HUES48 (cell line): ENCODE results near the gene ZNF641.
A peak's percentile ranks its signal among the peaks of the same experiment; 100 is the strongest.

ENCODE experiments used
- H3K27ac ChIP-seq: one replicate; pipeline ENCODE4 v1.7.0; 2013; ENCODE audit warnings: low read depth, low read length, inconsistent platforms
- H3K27me3 ChIP-seq: 2 replicates; pipeline ENCODE4 v1.6.1; 2013; ENCODE audit warnings: mild to moderate bottlenecking, low read length; ENCODE audit not compliant: control insufficient read depth, insufficient read depth
- H3K36me3 ChIP-seq: 2 replicates; pipeline ENCODE4 v1.6.1; 2013; ENCODE audit warnings: low read length; ENCODE audit not compliant: control insufficient read depth, insufficient read depth
- H3K4me1 ChIP-seq: 2 replicates; pipeline ENCODE4 v1.6.1; 2013; ENCODE audit warnings: mild to moderate bottlenecking, low read length; ENCODE audit not compliant: control insufficient read depth, insufficient read depth
- H3K4me3 ChIP-seq: 2 replicates; pipeline ENCODE4 v1.5.1; 2013; ENCODE audit warnings: mild to moderate bottlenecking, low read depth, low read length
- H3K9ac ChIP-seq: 2 replicates; pipeline ENCODE4 v1.6.1; 2013; ENCODE audit warnings: mild to moderate bottlenecking, low read depth, low read length, moderate library complexity
- H3K9me3 ChIP-seq: 2 replicates; pipeline ENCODE4 v1.6.1; 2013; ENCODE audit warnings: low read length; ENCODE audit not compliant: control insufficient read depth, insufficient read depth

ZNF641 gene

DNA sequence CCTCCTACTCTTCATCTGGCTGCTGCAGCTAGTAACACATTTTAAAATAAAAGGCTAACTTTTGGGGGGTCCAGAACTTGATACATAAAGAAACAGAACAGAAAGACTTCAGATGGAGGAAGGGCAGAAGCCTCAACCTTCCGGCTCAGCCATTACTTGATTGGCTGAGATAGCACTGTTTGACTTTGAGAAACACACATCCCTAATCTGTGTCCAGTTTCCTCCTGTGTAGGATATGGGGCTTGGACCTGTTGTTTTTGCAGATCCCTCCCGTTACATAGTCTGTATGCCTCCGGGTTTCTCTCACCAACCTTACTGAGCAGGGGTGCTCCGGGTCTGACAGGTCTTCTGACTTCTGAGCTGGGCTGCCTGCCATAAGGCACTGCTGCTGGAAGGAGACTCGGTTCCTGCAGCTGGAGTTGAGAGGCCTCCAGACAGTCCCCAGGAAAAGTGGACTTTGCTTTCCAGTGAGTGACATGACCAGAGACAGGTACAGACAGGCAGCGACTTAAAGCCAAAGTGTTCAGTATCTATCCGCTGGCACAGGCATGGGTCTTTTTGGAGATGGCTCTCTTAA lies 8.3 kb upstream of the ZNF641 start:
- H3K9ac ChIP-seq, result no peak overlapping the region
- H3K4me3 ChIP-seq, result no peak overlapping the region
- H3K27me3 ChIP-seq, result no peaks in the 10 kb centered on the region; the same call in 1 of the 2 replicates
- no peak overlapping the region for H3K27ac ChIP-seq
- H3K9me3 ChIP-seq, result no peaks in the 10 kb centered on the region
- no peaks in the 10 kb centered on the region for H3K4me1 ChIP-seq
- H3K36me3 ChIP-seq, result no peaks in the 10 kb centered on the region

DNA sequence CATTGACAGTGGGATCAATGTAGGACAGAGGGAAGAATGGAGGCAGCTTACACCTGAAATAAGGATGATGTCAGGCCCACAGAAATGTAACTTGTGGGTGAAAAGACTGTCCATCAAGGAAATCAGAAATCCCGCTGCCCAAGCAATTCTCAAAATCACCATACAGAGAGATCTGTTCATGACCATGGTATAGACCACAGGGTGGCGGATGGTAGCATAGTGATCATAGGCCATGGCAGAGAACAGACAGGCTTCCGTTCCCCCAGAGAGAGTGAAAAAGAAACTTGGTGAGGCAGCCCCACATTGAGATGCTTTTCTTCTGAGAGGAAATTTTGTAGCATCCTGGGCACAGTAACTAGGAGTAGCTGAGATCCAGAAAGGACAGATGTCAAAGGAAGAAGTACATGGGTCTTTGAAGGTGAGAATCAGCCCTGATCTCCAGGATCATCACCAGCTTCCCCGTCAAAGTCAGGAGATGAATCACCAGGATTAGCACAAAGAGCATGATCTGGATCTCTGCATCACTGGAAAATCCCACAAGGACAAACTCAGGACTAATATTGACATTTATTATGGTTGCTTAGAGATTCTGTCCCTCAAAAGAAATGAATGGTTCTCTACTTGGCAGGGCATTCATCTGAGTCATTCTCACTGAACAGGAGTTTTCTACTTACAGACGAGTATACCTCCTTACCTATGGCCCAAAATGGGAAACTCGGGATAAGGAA lies 5.5 kb upstream of the ZNF641 start:
- Histone ChIP-seq H3K27ac (no peak overlapping the region), H3K4me1 (no peaks in the 10 kb centered on the region), H3K9me3 (no peaks in the 10 kb centered on the region), H3K27me3 (no peaks in the 10 kb centered on the region; the same call in 1 of the 2 replicates), H3K4me3 (no peak overlapping the region), H3K36me3 (no peaks in the 10 kb centered on the region), H3K9ac (no peak overlapping the region)

DNA sequence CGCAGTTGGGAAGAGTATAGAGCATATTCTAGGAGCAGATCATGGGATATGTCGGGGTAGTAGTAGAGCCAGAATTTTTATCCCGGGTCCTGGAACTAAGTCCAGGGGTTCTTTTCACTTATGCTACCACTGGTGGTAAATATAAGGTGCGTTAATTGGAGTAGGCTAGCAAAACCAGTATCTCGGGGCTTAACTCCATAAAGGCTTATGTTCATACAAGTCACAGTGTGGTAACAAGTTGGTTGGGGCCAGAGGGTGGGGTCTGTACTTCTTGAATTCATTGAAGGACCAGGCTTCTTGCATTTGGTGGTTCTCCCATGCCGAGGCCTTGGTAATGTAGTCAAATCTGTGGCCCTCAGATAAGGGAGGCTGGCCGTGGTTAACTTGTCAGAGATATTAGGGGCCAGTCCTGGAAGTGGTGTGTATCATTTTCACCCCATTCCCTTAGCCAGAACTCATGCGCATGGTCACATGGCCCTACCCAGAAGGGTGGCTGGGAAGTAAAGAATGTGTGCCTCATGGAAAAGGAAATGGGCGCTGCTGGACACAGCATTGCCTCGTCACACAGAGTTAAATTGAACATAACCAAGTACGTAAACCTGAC lies 1.5 kb upstream of the ZNF641 start:
- Histone ChIP-seq H3K27ac (no peak overlapping the region), H3K9me3 (no peaks in the 10 kb centered on the region), H3K4me1 (0 out of 2 replicates have a peak, but pooled peaks cover 2% of the 10 kb centered on the region), H3K27me3 (peaks cover 7% of the 10 kb centered on the region; the same call in 1 of the 2 replicates), H3K4me3 (no peak overlapping the region), H3K36me3 (0 out of 2 replicates have a peak, but pooled peaks cover 6% of the 10 kb centered on the region), H3K9ac (no peak overlapping the region)

DNA sequence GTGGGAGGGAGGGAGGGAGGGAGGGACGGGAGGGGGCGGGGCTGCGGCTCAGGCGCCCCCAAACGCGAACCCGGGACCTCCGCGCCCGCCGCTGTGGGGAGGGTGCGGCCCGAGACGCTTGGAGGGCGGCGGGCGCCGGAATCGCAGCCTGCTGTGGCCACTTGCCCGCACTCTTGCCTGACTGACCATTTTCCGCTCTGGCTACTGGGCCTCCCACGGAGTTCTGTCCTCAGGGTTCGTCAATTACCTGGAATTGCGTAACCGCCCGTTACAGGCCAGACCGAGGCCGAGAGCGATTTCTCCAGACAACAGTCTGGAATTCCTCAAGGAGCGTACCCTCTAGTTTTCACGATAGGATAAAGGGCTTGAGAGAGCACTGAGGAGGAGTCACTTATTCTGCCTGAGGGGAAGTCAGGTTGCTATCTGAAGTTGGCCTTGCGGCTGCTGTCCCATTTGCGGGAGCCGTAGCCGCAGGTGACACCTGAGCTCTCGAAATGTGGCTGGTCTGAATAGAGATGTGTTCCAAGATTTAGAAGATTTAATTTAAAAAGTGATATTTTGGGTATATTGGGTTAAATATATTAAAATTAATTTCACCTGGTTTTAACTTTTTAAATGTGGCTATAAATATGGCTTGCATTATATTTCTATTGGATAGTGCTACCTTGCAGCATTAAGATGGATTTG lies 446 bp upstream of the ZNF641 start:
- Histone ChIP-seq H3K27ac (no peak overlapping the region), H3K36me3 (0 out of 2 replicates have a peak, but pooled peaks cover 6% of the 10 kb centered on the region), H3K4me1 (0 out of 2 replicates have a peak, but pooled peaks cover 2% of the 10 kb centered on the region), H3K9ac (peak overlapping the region; percentile 6), H3K27me3 (peaks cover 7% of the 10 kb centered on the region; the same call in 1 of the 2 replicates), H3K9me3 (no peaks in the 10 kb centered on the region), H3K4me3 (peak overlapping the region; percentile 73)

DNA sequence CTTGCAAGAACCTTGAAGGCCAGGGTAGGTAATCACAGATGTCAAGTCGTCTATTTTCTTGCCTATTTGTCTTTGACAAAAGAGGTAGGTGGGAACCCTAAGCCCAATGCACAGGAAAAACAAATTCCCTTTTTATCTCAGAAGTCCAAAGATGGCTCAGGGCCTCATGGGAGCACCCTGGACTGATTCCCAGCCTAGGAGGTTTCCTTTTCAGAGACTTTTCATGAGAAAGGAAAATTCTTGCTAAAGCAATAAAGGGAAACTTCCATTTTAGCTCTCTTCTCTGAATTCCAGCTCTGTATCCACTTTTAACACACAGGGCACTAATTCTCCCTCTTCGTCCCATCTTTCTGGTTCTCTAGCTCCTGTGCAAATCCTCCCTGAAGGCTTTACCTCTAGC lies 1.2 kb downstream of the ZNF641 start:
- 0 out of 2 replicates have a peak, but pooled peaks cover 2% of the 10 kb centered on the region for H3K4me1 ChIP-seq
- H3K9me3 ChIP-seq, result no peaks in the 10 kb centered on the region
- H3K27ac ChIP-seq, result no peak overlapping the region
- peaks cover 7% of the 10 kb centered on the region; the same call in 1 of the 2 replicates for H3K27me3 ChIP-seq
- peak overlapping the region; percentile 74; the same call in 1 of the 2 replicates for H3K4me3 ChIP-seq
- no peak overlapping the region for H3K9ac ChIP-seq
- peaks cover 12% of the 10 kb centered on the region for H3K36me3 ChIP-seq

DNA sequence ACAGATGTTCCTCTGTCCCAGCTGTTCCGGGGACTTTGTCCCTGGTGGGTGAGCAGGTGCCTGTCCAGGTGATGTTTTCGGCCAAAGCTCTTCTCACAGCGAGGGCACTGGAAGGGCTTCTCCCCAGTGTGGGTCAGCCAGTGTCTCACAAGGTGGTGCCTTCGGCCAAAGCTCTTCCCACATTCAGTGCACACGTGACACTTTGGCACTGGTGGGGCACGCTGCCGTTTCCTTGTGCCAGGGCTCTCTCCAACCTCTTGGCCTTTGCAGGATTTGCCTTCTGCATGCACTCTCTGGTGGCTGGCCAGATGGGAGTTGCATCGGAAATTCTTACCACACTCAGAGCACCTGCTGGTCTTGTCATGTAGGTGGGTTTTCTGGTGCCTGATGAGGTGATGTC lies 7.7 kb downstream of the ZNF641 start:
- H3K9me3 ChIP-seq, result no peaks in the 10 kb centered on the region
- H3K4me3 ChIP-seq, result no peak overlapping the region
- H3K4me1 ChIP-seq, result no peaks in the 10 kb centered on the region
- no peak overlapping the region for H3K9ac ChIP-seq
- H3K27me3 ChIP-seq, result no peaks in the 10 kb centered on the region
- H3K36me3 ChIP-seq, result peaks cover 26% of the 10 kb centered on the region
- no peak overlapping the region for H3K27ac ChIP-seq

DNA sequence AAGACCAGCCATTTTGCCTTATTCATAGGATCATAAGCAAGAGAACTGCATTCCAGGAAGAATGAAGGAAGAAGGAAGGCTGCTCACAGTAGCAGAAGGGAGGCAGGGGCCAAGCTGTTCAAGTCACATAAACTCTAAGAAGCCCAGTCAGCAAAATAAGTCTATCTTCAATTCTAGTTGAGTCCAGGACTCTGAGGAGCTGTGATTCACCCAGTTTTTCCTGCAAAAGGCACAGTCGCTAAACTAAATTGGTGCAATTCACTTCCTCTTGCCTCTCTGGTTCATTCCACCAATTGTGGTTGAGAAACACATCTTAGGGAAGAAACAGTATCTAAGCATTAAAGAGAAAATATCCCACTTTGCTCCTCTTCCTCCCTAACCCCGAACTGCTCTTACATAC lies 9.8 kb downstream of the ZNF641 start:
- Histone ChIP-seq H3K27ac (no peak overlapping the region), H3K27me3 (no peaks in the 10 kb centered on the region), H3K36me3 (peaks cover 19% of the 10 kb centered on the region), H3K4me3 (no peak overlapping the region), H3K9ac (no peak overlapping the region), H3K9me3 (no peaks in the 10 kb centered on the region), H3K4me1 (no peaks in the 10 kb centered on the region)

DNA sequence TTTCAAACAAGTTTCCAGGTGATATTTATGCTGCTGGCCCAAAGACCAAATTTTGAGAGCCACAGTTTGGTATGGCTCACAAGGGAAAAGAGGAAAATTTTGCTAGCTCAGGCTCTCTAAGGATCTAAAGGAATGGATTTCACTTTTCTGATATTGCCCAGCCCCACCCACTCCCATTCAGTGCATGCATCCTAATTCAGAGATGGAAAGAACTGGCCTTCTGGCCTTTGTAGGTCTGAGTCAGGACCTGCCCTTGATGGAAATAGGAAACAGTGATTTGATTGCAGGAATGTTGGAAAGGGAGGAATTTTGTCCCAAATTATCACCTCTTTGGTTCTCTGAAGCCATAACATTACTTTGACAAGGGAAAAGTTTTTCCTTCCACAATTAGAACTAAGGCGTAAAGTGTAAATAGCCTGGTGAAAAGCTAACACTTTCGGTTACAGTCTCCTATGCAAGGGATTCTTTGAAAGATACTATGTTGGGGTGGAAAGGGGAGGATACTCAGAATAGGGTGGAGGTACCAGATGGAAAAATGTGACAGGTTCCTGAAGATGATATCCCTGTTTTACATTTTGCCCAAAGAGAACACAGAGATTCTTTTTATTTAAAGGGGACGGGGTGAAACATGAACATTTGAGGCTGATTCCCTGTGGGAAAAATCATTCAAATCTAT lies 11.1 kb downstream of the ZNF641 start:
- Histone ChIP-seq H3K27me3 (no peaks in the 10 kb centered on the region), H3K9ac (no peak overlapping the region), H3K27ac (no peak overlapping the region), H3K9me3 (no peaks in the 10 kb centered on the region), H3K4me1 (no peaks in the 10 kb centered on the region), H3K4me3 (no peak overlapping the region), H3K36me3 (peaks cover 15% of the 10 kb centered on the region)

DNA sequence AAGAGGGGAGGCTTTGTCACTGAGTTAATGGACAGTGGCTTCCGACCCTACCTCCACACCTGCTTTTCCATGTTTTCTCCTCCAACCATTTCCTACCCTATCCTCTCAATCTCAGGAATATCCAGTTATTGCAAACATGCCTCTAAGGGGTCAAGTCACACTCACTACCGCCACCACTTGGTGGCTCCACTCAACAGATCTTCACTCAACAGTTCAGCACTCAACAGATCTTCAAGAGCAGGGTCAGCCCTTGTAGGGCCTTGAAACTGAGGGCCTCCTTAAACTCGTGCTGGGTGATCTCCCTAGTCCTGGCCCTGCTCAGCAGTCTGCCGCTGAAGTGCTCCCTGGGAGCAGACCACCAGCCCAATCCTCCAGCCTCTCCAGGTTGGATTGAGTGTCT lies 14.2 kb downstream of the ZNF641 start:
- H3K4me1 ChIP-seq, result no peaks in the 10 kb centered on the region
- H3K9ac ChIP-seq, result no peak overlapping the region
- no peaks in the 10 kb centered on the region for H3K27me3 ChIP-seq
- no peaks in the 10 kb centered on the region for H3K9me3 ChIP-seq
- no peaks in the 10 kb centered on the region for H3K36me3 ChIP-seq
- no peak overlapping the region for H3K4me3 ChIP-seq
- H3K27ac ChIP-seq, result no peak overlapping the region

DNA sequence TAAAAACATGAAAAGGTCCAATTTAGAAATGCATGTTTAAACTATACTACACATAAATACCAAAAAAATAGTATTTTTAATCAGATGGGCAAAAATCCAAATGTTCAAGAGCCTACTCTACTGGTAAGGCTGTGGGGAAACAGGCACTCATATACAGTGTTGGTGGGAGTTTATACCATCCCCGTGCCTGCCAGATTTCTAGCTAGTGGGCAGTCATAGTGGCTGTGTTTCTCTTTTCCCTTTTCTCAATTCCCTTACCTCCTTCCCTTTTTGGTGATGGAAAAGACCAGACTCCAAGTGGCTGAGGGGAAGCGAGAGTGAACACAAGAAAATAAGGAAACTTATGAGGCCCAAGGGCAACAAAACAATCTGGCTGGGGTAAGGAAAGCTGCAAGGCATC lies 14.7 kb downstream of the ZNF641 start:
- H3K4me1 ChIP-seq, result no peaks in the 10 kb centered on the region
- H3K9ac ChIP-seq, result no peak overlapping the region
- H3K27ac ChIP-seq, result no peak overlapping the region
- H3K4me3 ChIP-seq, result no peak overlapping the region
- no peaks in the 10 kb centered on the region for H3K36me3 ChIP-seq
- no peaks in the 10 kb centered on the region for H3K9me3 ChIP-seq
- H3K27me3 ChIP-seq, result no peaks in the 10 kb centered on the region
